Endometrium (tissue), 2 donors: ENCODE data around the gene RAB28.
"Not testable (repeated sequence)": the region's sequence is repeated elsewhere in the genome, so short reads cannot be mapped to it uniquely, and the experiment has no call there.

Experiments
- FAIRE-seq: peaks from 2 replicates; lab custom pipeline; 2012; peaks lifted over from hg19 to GRCh38; lab: Jason Lieb, UNC
- donor health status: control.
- donor health status: control.

The RAB28 gene

DNA sequence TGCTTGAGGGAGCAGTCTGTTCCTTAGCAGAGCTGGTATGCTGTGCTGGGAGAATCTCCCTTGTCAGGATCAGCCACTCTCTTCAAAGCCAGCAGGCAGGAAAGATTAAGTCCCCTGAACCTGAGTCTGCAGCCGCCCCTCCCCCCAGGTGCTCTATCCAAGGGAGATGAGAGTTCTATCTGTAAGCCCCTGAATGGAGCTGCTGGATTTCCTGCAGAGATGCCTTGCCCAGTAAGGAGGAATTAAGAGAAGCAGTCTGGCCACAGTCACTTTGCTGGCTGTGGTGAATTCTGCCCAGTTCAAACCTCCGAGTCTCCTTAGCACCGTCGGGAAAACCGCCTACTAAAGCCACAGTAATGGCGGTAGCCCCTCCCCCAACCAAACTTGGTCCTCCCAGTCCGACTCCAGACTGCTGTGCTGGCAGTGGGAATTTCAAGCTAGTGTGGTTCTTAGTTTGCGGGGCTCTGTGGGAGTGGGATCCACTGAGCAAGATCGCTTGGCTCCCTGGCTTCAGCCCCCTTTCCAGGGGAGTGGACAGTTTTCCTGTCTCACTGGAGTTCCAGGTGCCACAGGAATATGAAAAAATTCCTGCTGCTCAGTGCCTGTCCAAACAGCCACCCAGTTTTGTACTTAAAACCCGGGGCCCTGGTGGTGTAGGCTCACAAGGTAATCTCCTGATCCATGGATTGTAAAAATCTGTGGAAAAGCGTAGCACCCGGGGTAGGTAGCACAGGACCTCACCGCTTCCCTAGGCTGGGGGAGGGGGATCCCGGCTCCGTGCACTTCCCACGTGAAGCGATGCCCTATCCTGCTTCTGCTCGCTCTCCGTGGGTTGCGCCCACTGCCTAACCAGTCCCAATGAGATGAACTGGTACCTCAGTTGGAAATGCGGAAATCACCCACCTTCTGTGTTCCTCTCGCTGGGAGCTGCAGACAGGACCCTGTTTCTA lies 38.0 kb downstream of the RAB28 start:
- FAIRE-seq, result no peak

DNA sequence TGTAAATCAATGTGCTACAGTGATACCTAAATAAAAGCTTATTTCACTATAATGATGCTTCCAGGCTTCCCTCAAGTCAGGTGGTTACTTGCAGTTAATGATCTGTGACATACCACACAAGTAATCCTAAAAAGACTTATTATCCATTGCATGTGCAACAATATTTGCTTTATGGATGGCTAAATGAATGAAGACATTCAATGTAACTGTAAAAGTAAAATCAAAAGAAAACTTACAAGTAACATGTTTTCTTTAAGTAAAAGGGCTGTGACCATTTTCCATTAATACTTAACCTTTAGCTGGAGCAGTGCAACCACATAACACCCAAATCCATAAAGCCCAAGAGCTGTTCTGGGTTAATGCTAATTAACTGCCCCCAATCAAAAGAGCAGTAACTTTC lies 42.6 kb downstream of the RAB28 start:
- no peak for FAIRE-seq

DNA sequence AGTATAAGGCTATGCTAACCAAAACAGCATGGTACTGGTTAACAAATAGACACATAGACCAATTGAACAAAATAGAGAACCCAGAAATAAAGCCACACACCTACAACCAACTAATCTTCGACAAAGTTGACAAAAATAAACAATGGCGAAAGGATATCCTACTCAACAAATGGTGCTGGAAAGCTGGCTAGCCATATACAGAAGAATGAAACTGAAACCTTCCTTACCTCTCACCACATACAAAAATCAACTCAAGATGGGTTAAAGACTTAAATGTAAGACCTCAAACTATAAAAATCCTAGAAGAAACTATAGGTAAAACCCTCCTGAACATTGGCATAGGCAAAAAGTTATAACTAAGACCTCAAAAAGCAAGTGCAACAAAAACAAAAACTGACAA lies 47.2 kb downstream of the RAB28 start:
- no peak for FAIRE-seq

DNA sequence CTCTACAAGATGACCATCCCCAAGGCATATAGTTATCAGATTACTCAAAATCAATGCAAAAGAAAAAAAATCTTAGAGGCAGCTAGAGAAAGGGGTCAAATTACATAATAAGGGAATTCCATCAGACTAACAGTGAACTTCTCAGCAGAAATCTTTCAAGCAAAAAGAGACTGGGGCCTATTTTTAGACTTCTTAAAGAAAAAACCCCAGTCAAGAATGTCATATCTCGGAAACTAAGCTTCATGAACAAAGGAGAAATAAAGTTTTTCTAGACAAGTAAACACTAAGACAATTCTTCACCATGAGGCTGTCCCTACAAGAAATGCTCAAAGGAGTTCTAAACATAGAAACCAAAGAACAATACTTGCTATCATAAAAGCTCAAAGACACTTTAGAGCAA lies 51.7 kb downstream of the RAB28 start:
- no peak for FAIRE-seq

DNA sequence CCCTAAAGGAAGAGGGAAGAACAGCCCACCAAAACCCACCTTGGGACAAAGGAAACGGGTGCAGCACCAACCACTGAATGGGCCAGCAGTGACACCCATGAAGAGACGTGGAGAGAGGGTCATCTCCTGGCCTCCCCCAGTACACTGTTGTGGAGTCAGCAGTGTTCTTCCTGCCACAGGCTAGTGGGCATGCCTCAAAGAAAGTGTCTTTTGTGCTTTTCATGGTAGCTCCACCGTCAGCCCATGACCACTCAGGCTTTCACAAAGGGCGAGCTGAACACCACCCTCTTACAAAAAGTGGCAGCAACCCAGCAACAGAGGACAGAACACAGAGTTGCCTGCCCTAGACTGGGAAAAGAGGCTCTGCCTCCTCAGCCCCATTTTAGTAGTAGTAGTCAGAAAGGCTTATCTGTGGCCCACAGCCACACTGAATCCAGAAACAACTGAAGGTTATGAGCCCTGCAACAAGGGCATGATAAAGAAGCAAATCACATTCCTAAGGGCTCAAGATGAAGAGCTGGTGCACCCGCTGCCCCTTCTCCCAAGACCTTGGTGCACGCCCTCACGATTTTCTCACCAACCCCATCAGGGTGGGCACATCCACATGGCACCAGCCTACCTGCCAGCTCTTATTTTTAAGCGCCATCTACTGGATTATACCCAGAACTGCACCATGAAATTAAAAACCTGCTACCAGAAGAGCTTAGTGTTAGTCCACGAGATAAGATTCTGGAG lies 53.1 kb downstream of the RAB28 start:
- FAIRE-seq, result no peak

DNA sequence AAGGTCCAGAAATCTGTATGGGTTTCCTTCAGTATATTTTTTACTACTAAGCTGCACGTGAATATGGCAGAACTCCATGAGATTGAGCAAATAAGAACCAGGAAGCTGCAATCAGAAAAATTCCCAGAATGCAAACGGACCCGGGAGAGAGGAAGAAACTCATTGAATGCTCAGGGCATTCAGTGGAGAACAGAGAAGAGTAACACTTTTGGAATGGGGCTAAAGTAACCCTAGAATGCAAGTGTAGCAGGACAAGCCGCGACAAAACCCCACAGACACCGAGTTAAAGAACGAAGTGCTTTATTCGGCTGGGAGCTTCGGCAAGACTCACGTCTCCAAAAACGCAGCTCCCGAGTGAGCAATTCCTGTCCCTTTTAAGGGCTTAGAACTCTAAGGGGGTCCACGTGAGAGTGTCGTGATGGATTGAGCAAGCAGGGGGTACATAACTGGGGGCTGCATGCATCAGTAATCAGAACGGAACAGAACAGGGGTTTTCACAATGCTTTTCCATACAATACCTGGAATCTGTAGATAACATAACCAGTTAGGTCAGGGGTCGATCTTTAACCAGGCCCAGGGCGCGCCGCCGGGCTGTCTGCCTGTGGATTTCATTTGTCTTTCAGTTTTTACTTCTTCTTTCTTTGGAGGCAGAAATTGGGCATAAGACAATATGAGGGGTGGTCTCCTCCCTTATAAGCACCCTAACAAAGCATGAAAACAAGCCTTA lies 56.4 kb downstream of the RAB28 start:
- no peak for FAIRE-seq

DNA sequence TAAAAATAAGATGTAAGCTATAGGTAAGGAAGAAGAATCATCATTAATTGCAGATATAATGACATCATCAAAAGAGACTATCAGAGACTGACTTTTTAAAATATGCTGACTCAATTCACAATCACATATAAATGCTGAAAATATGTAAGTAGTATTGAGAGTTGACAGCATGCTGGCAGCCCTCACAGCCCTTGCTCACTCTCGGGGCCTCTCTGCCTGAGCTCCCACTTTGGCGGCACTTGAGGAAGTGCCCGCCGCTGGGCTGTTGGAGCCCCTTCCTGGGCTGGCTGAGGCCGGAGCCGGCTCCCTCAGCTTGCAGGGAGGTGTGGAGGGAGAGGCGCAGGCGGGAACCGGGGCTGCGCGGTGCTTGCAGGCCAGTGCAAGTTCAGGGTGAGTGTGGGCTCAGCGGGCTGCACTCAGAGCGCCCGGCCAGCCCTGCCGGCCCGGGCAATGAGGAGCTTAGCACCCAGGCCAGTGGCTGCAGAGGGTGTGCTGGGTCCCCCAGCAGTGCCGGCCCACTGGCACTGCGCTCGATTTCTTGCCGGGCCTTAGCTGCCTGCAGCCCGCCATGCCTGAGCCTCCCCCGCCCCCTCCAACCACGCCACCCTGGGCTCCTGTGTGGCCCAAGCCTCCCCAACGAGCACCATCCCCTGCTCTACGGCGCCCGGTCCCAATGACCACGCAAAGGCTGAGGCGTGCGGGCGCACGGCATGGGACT lies 68.9 kb downstream of the RAB28 start:
- FAIRE-seq, result no peak

DNA sequence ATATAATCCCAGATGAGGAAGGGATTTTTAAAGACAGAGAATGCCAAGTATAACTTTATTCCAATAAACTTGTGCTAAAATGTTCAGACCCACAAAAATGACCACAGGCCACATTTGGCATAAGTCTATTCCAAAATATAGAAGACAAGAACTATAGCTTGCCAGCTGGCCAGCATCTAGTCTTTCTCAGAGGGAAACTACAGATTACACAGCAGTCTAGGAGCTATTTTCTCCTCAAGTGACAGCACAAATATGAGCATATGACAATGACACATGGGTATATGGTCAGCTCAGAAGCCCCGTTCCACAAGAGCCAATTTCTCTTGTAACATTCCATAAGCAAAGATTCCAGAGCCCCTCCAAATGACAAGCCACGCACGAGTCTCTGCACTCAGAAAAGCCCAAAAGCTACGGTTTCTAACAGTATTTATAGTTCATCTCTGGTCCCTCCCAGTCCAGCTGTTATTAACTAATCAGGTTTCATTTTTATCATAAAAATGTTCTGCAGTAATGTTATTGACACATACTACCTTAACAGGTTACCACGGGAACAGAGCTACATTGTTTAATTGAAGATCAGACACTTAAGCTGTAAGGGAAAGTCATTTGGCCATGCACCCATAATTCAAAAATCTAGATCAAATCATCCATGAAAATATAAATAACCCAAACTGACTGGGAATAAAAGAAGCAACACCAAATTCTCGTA lies 70.3 kb downstream of the RAB28 start:
- FAIRE-seq, result no peak

DNA sequence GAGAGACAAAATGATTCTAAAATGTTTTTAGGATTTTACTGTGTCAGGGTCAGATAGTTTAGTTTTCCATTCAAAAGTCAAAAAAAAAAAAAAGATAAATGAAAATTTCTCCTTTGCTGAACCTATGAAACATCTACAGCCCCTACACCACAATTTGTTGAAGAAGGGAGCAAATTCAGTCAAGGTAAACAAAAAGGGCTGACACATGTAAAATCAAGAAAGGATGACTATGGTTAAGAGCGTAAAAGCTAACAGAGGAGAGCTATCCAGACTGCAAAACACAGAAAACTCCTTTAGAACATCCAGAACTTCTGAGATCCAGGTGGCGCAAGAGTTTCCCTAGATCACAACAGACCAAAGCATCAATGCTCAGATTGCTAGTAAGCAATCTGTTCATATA lies 72.2 kb downstream of the RAB28 start:
- no peak for FAIRE-seq

DNA sequence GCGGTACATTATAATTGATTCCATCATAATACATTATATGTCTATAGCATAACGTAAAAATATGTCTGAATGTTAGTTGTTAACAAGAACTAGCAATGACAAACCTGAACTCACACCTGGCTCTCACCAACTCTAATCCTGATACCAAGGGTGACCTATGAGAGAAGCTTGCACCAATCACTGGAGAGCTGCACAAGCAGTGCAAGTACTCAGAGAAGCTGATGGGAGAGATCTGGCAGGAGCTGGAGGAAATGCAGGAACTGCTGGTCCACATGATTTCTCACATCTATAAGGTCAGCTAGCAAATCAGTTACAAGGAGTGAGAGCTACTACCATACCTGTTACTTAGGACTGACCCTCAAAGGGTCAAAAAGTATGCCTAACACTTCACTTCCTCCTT lies 74.8 kb downstream of the RAB28 start:
- FAIRE-seq, result no peak

DNA sequence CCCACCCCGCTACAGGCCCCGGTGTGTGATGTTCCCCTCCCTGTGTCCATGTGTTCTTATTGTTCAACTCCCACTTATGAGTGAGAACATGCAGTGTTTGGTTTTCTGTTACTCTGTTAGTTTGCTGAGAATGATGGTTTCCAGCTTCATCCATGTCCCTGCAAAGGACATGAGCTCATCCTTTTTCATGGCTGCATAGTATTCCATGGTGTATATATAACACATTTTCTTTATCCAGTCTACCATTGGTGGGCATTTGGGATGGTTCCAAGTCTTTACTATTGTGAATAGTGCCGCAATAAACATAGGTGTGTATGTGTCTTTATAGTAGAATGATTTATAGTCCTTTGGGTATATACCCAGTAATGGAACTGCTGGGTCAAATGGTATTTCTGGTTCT lies 78.0 kb downstream of the RAB28 start:
- FAIRE-seq, result not testable (repeated sequence)

DNA sequence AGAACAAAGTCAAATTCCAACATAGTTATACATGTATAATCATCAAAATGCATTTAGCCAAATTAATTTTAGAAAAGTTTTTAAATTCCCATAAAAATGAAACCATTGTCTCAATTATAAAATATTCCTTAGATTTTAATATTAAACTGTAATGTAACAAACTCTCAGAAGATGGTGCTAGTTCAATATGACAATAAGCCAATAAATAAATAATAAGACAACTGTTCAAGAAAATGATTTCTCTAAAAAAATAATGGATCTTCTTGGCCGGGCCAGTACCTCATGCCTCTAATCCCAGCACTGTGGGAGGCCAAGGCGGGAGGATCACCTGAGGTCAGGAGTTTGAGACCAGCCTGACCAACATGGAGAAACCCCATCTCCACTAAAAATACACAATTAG lies 80.3 kb downstream of the RAB28 start:
- peak; percentile 51 for FAIRE-seq

DNA sequence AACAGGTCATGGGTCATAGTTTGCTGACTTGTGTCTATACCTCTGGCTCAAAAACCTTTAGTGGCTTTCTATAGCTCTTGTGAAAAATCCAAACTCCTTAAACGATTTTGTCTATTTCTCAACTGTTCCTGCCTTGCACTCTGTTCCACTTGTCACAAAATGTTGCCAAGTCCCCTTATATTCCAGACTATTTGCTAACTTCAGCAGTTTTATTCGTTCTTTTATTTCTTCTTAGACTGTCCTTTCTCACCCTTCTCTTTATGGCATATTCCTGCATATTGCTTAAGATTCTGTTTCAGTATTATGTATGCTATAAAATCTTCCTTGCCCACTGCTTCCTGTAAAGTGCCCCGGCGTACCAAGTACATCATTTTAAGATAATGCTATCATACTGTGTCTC lies 80.8 kb downstream of the RAB28 start:
- no peak for FAIRE-seq

DNA sequence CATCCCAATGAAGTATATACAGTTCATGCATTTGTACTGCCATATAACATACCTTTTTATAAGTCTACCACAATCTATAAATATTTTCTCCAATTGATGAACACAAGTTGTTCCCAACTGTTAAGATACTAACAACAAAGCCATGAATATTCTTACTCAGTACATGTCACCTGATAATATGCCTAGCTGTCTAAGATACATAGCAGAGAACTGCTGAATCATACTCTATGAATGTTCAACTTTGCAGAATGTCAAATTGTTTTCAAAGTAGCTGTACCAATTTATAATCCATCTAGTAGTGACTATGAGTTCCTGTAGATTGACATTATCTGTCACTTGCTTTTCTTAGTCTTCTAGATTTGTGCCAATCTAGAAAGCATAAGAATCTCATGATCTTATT lies 84.9 kb downstream of the RAB28 start:
- no peak for FAIRE-seq

DNA sequence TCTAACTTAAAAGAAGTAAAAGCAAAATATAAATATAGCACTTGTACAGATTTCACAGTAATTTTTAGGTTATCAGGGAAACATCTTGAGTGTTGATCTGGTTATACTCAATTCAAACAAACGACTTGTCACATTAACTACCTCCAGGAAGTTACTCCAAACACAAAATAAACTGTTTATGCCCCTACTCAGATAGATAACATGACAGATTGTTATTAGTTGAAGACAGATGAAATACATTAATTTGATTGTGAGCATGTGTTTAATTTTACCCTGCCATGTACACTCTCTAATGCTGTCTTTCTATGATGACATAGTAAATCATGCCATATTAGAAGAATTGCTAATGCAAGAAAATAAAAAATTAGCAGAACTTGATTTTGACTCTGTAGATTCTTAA lies 88.0 kb downstream of the RAB28 start:
- FAIRE-seq, result no peak

DNA sequence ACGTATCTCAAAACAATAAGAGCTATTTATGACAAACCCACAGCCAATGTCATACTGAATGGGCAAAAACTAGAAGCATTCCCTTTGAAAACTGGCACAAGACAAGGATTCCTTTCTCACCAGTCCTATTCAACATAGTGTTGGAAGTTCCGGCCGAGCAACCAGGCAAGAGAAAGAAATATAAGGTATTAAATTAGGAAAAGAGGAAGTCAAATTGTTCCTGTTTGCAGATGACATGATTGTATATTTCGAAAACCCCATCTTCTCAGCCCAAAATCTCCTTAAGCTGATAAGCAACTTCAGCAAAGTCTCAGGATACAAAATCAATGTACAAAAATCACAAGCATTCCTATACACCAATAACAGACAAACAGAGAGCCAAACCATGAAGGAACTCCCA lies 94.2 kb downstream of the RAB28 start:
- FAIRE-seq, result not testable (repeated sequence)

DNA sequence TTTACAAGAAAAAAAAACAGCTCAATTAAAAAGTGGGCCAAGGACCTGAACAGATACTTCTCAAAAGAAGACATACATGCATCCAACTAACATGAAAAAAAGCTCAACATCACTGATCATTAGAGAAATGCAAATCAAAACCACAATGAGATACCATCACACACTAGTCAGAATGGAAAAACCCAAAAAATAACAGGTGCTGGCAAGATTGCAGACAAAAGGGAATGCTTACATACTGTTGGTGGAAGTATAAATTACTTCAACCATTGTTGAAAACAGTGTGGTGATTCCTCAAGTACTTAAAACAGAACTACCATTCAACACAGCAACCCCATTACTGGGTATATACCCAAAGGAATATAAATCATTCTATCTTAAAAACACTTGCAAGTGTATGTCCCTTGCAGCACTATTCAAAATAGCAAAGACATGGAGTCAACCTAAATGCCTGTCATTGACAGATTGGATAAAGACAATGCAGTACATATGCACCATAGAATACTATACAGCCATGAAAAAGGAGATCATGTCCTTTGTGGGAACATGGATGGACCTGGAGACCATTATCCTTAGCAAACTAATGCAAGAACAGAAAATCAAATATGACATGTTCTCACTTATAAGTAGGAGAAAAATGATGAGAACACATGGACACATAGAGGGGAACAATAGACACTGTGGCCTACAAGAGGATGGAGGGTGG lies 97.6 kb downstream of the RAB28 start:
- FAIRE-seq, result no peak

DNA sequence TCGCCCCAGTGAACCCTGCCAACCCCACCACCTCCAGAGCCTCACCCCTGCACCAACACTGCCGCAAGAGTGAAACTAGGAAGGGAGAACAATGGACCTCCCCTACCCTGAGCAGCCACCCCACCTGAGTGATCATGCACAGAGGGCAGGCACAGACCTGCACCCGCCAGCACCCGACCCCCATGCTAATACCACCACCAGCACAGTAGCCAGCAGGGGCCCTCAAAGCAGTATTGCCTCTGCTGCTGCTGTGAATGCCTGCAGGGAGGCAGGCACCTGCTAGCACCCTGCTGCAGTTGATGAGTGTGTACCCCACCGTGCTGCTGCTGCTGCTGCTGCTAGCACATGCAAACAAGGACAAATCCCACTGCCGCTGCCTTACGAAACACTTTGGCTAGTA lies 100.1 kb downstream of the RAB28 start:
- no peak for FAIRE-seq

DNA sequence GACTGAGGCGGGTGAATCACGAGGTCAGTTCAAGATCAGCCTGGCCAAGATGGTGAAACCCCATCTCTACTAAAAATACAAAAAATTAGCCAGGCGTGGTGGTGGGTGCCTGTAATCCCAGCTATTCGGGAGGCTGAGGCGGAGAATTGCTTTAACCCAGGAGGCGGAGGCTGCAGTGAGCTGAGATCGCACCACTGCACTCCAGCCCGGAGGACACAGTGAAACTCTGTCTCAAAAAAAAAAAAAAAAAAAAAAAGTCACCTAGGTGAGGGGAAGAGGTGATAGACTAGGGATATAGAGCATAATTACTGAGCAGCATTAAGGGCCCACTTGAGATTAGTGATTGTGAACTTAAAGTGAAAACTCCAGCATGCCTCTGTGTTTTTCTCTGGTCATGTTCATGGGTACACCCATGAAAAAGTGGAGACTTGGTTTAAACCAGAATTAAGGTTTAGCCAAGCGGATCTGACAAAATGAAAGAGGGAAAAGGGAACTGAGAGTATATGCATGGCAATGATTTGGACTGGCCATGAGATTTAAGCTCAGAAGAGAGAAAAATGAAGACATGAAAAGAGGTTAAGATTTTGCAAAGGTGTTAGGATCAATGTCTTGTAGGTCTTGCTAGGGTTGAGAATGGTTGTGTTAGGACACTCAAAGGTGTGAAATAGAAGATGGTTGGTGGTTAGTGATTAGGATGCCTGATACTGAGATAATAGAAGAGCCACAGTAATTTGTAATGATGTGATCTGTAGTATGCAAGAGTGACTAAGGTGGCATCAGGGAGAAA lies 105.0 kb downstream of the RAB28 start:
- FAIRE-seq, result no peak

DNA sequence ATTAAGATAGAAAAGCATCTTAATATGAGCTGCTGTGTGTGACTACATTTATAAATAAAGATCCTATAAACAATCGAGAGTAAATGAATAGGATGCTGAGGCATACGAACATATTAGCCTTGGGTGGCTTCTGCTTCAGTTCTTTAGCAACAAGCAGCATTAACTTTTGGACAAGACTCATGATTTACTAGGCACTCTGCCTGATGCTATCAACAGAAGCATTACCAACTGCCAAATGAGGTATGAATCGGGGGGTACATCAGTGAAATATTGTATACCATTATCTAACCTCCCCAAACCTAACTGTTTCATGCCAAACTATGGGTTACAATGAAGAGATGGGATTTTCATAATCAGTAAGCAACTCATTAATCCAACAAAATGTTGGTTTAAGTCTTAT lies 113.1 kb downstream of the RAB28 start:
- FAIRE-seq, result no peak
